HEK293 (cell line): ENCODE results near the gene LMOD3.

Experiments
- GLI4 ChIP-seq: fragments of 450-650 bp; formaldehyde crosslinking; IDR thresholded peaks from 2 replicates; pipeline ENCODE4 v1.5.1; 2016; ENCODE audit warnings: missing biosample characterization, missing genetic modification characterization
- SP7 ChIP-seq: fragments of 450-650 bp; formaldehyde crosslinking; IDR thresholded peaks from 2 replicates; pipeline ENCODE4 v1.5.1; 2016; ENCODE audit warnings: missing biosample characterization, missing genetic modification characterization
- TCF7L2 ChIP-seq: IDR thresholded peaks from 2 replicates; pipeline ENCODE4 v1.6.1; 2011; ENCODE audit warnings: low read depth, mild to moderate bottlenecking, inconsistent platforms, low read length, moderate library complexity, borderline replicate concordance
- TRIM28 ChIP-seq: IDR thresholded peaks from 2 replicates; pipeline ENCODE4 v1.6.1; 2011; ENCODE audit warnings: low read length, control low read depth, borderline replicate concordance
- ZBTB20 ChIP-seq: fragments of 450-650 bp; formaldehyde crosslinking; IDR thresholded peaks from 2 replicates; pipeline ENCODE4 v1.5.1; 2016; ENCODE audit warnings: missing biosample characterization, missing genetic modification characterization
- ZNF366 ChIP-seq: fragments of 450-650 bp; formaldehyde crosslinking; conservative IDR thresholded peaks from 2 replicates; pipeline ENCODE4 v1.5.1; 2016; ENCODE audit warnings: missing biosample characterization, missing genetic modification characterization
- ZNF394 ChIP-seq: fragments of 450-650 bp; formaldehyde crosslinking; IDR thresholded peaks from 2 replicates; pipeline ENCODE4 v1.5.1; 2016; ENCODE audit warnings: missing biosample characterization, missing genetic modification characterization, mild to moderate bottlenecking, moderate library complexity, borderline replicate concordance
- ZNF433 ChIP-seq: fragments of 450-650 bp; formaldehyde crosslinking; IDR thresholded peaks from 2 replicates; pipeline ENCODE4 v1.5.1; 2016; ENCODE audit warnings: missing biosample characterization, missing genetic modification characterization, low read depth
- ZNF558 ChIP-seq: fragments of 450-650 bp; formaldehyde crosslinking; IDR thresholded peaks from 2 replicates; pipeline ENCODE4 v1.5.1; 2016; ENCODE audit warnings: missing biosample characterization, missing genetic modification characterization
- ZNF660 ChIP-seq: fragments of 450-650 bp; IDR thresholded peaks from 2 replicates; pipeline ENCODE4 v1.5.1; 2018; ENCODE audit warnings: missing biosample characterization, mild to moderate bottlenecking, missing genetic modification characterization
- ZNF664 ChIP-seq: fragments of 450-650 bp; formaldehyde crosslinking; IDR thresholded peaks from 2 replicates; pipeline ENCODE4 v1.5.1; 2016; ENCODE audit warnings: missing biosample characterization, missing genetic modification characterization
- ZSCAN16 ChIP-seq: fragments of 450-650 bp; formaldehyde crosslinking; IDR thresholded peaks from 2 replicates; pipeline ENCODE4 v1.5.1; 2016; ENCODE audit warnings: missing biosample characterization, missing genetic modification characterization
- TF ChIP-seq, protein P1 (sequence below): fragments of 450-650 bp; formaldehyde crosslinking; IDR thresholded peaks from 2 replicates; pipeline ENCODE4 v1.5.1; 2016; ENCODE audit warnings: missing biosample characterization, missing genetic modification characterization
- TF ChIP-seq, protein P2 (sequence below): fragments of 450-650 bp; formaldehyde crosslinking; IDR thresholded peaks from 2 replicates; pipeline ENCODE4 v1.5.1; 2017; ENCODE audit warnings: missing biosample characterization, missing genetic modification characterization
- TF ChIP-seq, protein P3 (sequence below): fragments of 450-650 bp; formaldehyde crosslinking; IDR thresholded peaks from 2 replicates; pipeline ENCODE4 v1.5.1; 2016; ENCODE audit warnings: missing biosample characterization, missing genetic modification characterization, borderline replicate concordance
- TF ChIP-seq, protein P4 (sequence below): fragments of 450-650 bp; formaldehyde crosslinking; IDR thresholded peaks from 2 replicates; pipeline ENCODE4 v1.5.1; 2017; ENCODE audit warnings: missing biosample characterization, missing genetic modification characterization
- TF ChIP-seq, protein P5 (sequence below): fragments of 450-650 bp; formaldehyde crosslinking; IDR thresholded peaks from 2 replicates; pipeline ENCODE4 v1.5.1; 2016; ENCODE audit warnings: missing biosample characterization, missing genetic modification characterization
- TF ChIP-seq, protein P6 (sequence below): fragments of 450-650 bp; formaldehyde crosslinking; IDR thresholded peaks from 2 replicates; pipeline ENCODE4 v1.5.1; 2017; ENCODE audit warnings: missing biosample characterization, missing genetic modification characterization

LMOD3 gene

DNA sequence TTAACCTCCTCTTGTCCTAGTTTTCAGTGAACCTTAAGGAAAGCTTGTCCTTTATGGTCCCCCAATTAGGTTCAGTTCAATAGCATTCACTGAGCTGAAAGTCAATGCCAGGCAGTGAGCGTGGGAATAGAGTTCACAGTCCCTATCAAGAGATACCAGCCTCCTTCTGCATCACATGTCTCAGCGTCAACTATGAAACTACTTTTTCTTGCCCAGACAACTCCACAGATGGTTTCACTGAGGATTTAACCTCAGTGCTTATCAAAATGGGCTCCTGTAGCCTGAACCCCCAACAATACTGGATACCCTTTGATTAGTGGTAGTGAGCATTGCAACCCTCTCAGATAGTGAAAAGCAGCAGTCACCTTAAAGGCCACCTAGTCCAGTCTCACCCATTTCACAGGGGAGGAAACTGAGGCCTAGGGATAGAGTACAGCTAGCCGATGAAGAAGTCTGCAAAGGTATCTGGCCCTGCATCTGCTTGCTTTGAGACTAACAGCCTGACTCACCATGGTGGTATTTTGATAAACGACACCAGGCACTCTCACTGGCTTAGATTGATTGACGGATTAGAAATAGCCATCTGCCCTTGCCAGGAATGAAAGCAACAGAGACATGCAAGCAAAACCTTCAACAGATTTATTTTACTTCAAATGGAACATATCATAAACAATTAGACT, 40.7 kb downstream of the LMOD3 start (continued):
- TF ChIP-seq, protein P1, sequence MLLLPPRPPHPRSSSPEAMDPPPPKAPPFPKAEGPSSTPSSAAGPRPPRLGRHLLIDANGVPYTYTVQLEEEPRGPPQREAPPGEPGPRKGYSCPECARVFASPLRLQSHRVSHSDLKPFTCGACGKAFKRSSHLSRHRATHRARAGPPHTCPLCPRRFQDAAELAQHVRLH (tag by site-specific recombination) = peak; percentile 52; the same call in 1 of the 2 replicates
- TF ChIP-seq, protein P2, sequence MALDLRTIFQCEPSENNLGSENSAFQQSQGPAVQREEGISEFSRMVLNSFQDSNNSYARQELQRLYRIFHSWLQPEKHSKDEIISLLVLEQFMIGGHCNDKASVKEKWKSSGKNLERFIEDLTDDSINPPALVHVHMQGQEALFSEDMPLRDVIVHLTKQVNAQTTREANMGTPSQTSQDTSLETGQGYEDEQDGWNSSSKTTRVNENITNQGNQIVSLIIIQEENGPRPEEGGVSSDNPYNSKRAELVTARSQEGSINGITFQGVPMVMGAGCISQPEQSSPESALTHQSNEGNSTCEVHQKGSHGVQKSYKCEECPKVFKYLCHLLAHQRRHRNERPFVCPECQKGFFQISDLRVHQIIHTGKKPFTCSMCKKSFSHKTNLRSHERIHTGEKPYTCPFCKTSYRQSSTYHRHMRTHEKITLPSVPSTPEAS (tag by site-specific recombination) = no peak
- TF ChIP-seq, protein P3, sequence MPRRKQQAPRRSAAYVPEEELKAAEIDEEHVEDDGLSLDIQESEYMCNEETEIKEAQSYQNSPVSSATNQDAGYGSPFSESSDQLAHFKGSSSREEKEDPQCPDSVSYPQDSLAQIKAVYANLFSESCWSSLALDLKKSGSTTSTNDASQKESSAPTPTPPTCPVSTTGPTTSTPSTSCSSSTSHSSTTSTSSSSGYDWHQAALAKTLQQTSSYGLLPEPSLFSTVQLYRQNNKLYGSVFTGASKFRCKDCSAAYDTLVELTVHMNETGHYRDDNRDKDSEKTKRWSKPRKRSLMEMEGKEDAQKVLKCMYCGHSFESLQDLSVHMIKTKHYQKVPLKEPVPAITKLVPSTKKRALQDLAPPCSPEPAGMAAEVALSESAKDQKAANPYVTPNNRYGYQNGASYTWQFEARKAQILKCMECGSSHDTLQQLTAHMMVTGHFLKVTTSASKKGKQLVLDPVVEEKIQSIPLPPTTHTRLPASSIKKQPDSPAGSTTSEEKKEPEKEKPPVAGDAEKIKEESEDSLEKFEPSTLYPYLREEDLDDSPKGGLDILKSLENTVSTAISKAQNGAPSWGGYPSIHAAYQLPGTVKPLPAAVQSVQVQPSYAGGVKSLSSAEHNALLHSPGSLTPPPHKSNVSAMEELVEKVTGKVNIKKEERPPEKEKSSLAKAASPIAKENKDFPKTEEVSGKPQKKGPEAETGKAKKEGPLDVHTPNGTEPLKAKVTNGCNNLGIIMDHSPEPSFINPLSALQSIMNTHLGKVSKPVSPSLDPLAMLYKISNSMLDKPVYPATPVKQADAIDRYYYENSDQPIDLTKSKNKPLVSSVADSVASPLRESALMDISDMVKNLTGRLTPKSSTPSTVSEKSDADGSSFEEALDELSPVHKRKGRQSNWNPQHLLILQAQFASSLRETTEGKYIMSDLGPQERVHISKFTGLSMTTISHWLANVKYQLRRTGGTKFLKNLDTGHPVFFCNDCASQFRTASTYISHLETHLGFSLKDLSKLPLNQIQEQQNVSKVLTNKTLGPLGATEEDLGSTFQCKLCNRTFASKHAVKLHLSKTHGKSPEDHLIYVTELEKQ (tag by site-specific recombination) = peak; percentile 85; the same call in 1 of the 2 replicates
- TF ChIP-seq, protein P4, sequence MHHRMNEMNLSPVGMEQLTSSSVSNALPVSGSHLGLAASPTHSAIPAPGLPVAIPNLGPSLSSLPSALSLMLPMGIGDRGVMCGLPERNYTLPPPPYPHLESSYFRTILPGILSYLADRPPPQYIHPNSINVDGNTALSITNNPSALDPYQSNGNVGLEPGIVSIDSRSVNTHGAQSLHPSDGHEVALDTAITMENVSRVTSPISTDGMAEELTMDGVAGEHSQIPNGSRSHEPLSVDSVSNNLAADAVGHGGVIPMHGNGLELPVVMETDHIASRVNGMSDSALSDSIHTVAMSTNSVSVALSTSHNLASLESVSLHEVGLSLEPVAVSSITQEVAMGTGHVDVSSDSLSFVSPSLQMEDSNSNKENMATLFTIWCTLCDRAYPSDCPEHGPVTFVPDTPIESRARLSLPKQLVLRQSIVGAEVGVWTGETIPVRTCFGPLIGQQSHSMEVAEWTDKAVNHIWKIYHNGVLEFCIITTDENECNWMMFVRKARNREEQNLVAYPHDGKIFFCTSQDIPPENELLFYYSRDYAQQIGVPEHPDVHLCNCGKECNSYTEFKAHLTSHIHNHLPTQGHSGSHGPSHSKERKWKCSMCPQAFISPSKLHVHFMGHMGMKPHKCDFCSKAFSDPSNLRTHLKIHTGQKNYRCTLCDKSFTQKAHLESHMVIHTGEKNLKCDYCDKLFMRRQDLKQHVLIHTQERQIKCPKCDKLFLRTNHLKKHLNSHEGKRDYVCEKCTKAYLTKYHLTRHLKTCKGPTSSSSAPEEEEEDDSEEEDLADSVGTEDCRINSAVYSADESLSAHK (tag by site-specific recombination) = 0 out of 2 replicates have a peak, but pooled peaks have one; percentile 33
- TF ChIP-seq ZNF660 = 0 out of 2 replicates have a peak, but pooled peaks have one; percentile 16
- peak; percentile 32; the same call in 1 of the 2 replicates for TF ChIP-seq ZNF366 (tag by site-specific recombination)
- TF ChIP-seq, protein P5, sequence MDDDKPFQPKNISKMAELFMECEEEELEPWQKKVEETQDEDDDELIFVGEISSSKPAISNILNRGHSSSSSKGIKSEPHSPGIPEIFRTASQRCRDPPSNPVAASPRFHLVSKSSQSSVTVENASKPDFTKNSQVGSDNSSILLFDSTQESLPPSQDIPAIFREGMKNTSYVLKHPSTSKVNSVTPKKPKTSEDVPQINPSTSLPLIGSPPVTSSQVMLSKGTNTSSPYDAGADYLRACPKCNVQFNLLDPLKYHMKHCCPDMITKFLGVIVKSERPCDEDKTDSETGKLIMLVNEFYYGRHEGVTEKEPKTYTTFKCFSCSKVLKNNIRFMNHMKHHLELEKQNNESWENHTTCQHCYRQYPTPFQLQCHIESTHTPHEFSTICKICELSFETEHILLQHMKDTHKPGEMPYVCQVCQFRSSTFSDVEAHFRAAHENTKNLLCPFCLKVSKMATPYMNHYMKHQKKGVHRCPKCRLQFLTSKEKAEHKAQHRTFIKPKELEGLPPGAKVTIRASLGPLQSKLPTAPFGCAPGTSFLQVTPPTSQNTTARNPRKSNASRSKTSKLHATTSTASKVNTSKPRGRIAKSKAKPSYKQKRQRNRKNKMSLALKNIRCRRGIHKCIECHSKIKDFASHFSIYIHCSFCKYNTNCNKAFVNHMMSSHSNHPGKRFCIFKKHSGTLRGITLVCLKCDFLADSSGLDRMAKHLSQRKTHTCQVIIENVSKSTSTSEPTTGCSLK = no peak
- no peak for TF ChIP-seq ZNF558 (tag by site-specific recombination)
- TF ChIP-seq GLI4 (tag by site-specific recombination) = no peak
- no peak for TF ChIP-seq ZNF664 (tag by site-specific recombination)
- TF ChIP-seq, protein P6, sequence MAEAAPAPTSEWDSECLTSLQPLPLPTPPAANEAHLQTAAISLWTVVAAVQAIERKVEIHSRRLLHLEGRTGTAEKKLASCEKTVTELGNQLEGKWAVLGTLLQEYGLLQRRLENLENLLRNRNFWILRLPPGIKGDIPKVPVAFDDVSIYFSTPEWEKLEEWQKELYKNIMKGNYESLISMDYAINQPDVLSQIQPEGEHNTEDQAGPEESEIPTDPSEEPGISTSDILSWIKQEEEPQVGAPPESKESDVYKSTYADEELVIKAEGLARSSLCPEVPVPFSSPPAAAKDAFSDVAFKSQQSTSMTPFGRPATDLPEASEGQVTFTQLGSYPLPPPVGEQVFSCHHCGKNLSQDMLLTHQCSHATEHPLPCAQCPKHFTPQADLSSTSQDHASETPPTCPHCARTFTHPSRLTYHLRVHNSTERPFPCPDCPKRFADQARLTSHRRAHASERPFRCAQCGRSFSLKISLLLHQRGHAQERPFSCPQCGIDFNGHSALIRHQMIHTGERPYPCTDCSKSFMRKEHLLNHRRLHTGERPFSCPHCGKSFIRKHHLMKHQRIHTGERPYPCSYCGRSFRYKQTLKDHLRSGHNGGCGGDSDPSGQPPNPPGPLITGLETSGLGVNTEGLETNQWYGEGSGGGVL = no peak
- no peak for TF ChIP-seq ZBTB20 (tag by site-specific recombination)
- TF ChIP-seq ZNF394 (tag by site-specific recombination) = no peak
- TF ChIP-seq SP7 (tag by site-specific recombination) = peak; percentile 21; the same call in 1 of the 2 replicates
- 0 out of 2 replicates have a peak, but pooled peaks have one; percentile 20 for TF ChIP-seq TRIM28
- no peak for TF ChIP-seq ZSCAN16
- TF ChIP-seq ZNF433 = no peak
- no peak for TF ChIP-seq TCF7L2
